NCI-H526 treated with DMSO at 0.1 percent for 48 hours (cell line): ENCODE results near the gene FCN2.

Experiments used
- DNase-seq: peaks from one replicate; lab custom pipeline; 2025; lab: John Stamatoyannopoulos, UW

Gene FCN2

GRCh38 chr9:134933076-134933659, 52.6 kb downstream of the FCN2 start:
- no peak for DNase-seq

GRCh38 chr9:134935056-134935640, 54.5 kb downstream of the FCN2 start:
- DNase-seq, result no peak

- DNase-seq, result no peak
Observed at GRCh38 chr9:134935701-134936345, 55.2 kb downstream of the FCN2 start.

- DNase-seq, result no peak
Observed at GRCh38 chr9:134936346-134937163, 55.9 kb downstream of the FCN2 start.
